Muscle layer of colon (tissue), 2 donors: ENCODE data around the gene CCDC92.

Experiments
- H3K27ac ChIP-seq: one replicate; pipeline ENCODE4 v1.7.0; 2013; ENCODE audit warnings: low read depth, mild to moderate bottlenecking, low read length, moderate library complexity
- H3K27me3 ChIP-seq, 2 donors: one replicate each; pipeline ENCODE4 v1.7.0; 2013; ENCODE audit warnings: low read length in 2 of 2, mild to moderate bottlenecking in 2 of 2; ENCODE audit not compliant: insufficient read depth in 2 of 2, control insufficient read depth in 1 of 2
- H3K36me3 ChIP-seq: one replicate; pipeline ENCODE4 v1.7.0; 2013; ENCODE audit warnings: mild to moderate bottlenecking, low read length; ENCODE audit not compliant: insufficient read depth
- H3K4me1 ChIP-seq: one replicate; pipeline ENCODE4 v1.7.0; 2013; ENCODE audit warnings: mild to moderate bottlenecking, low read length; ENCODE audit not compliant: insufficient read depth
- H3K4me3 ChIP-seq, 2 donors: one replicate each; pipeline ENCODE4 v1.7.0; 2013; ENCODE audit warnings: low read length in 2 of 2, low read depth in 1 of 2, mild to moderate bottlenecking in 1 of 2, moderate library complexity in 1 of 2
- H3K9ac ChIP-seq: one replicate; pipeline ENCODE4 v1.7.0; 2013; ENCODE audit warnings: low read length
- H3K9me3 ChIP-seq: one replicate; pipeline ENCODE4 v1.7.0; 2013; ENCODE audit warnings: mild to moderate bottlenecking, low read length
- donor health status: abdominal sarcoma.
- donor health status: Adenocarcinoma of cecum.

The CCDC92 gene

GRCh38 chr12:123965382-123965781 is 7.2 kb downstream of the CCDC92 start:
- H3K27me3 ChIP-seq: no peaks in the 10 kb centered on the region
- no peaks in the 10 kb centered on the region for H3K9me3 ChIP-seq
- H3K27ac ChIP-seq: no peak overlapping the region
- no peak overlapping the region for H3K9ac ChIP-seq
- H3K36me3 ChIP-seq: peaks cover 3% of the 10 kb centered on the region
- H3K4me1 ChIP-seq: peaks cover 10% of the 10 kb centered on the region
- no peak overlapping the region for H3K4me3 ChIP-seq

- Histone ChIP-seq H3K9ac (no peak overlapping the region), H3K4me1 (peaks cover 5% of the 10 kb centered on the region), H3K27me3 (no peaks in the 10 kb centered on the region), H3K36me3 (peaks cover 7% of the 10 kb centered on the region), H3K9me3 (no peaks in the 10 kb centered on the region), H3K27ac (no peak overlapping the region), H3K4me3 (no peak overlapping the region)
Measured at GRCh38 chr12:123963821-123964220, 8.8 kb downstream of the CCDC92 start.

GRCh38 chr12:123962513-123962912 is 10.1 kb downstream of the CCDC92 start:
- Histone ChIP-seq H3K9ac (no peak overlapping the region), H3K4me1 (peaks cover 3% of the 10 kb centered on the region), H3K27ac (no peak overlapping the region)

GRCh38 chr12:123961585-123962345 is 10.9 kb downstream of the CCDC92 start:
- Histone ChIP-seq H3K9ac (no peak overlapping the region), H3K4me3 (no peak overlapping the region), H3K27ac (no peak overlapping the region), H3K36me3 (peaks cover 7% of the 10 kb centered on the region), H3K4me1 (peaks cover 3% of the 10 kb centered on the region), H3K27me3 (no peaks in the 10 kb centered on the region), H3K9me3 (no peaks in the 10 kb centered on the region)

More at GRCh38 chr12:123962513-123962912, 10.1 kb downstream of the CCDC92 start:
- Histone ChIP-seq H3K27me3 (no peaks in the 10 kb centered on the region), H3K36me3 (peaks cover 7% of the 10 kb centered on the region), H3K9me3 (no peaks in the 10 kb centered on the region), H3K4me3 (no peak overlapping the region)

- Histone ChIP-seq H3K4me1 (peaks cover 3% of the 10 kb centered on the region), H3K9ac (no peak overlapping the region), H3K27me3 (no peaks in the 10 kb centered on the region)
Measured at GRCh38 chr12:123960856-123961255, 11.8 kb downstream of the CCDC92 start.

GRCh38 chr12:123960029-123960735 is 12.4 kb downstream of the CCDC92 start:
- H3K4me3 ChIP-seq: no peak overlapping the region
- no peak overlapping the region for H3K9ac ChIP-seq
- H3K27ac ChIP-seq: no peak overlapping the region
- no peaks in the 10 kb centered on the region for H3K27me3 ChIP-seq
- H3K9me3 ChIP-seq: no peaks in the 10 kb centered on the region
- peaks cover 3% of the 10 kb centered on the region for H3K4me1 ChIP-seq
- H3K36me3 ChIP-seq: peaks cover 7% of the 10 kb centered on the region

More at GRCh38 chr12:123960856-123961255, 11.8 kb downstream of the CCDC92 start:
- Histone ChIP-seq H3K9me3 (no peaks in the 10 kb centered on the region), H3K27ac (no peak overlapping the region), H3K36me3 (peaks cover 7% of the 10 kb centered on the region), H3K4me3 (no peak overlapping the region)

- Histone ChIP-seq H3K4me1 (peaks cover 3% of the 10 kb centered on the region), H3K4me3 (no peak overlapping the region), H3K9me3 (no peaks in the 10 kb centered on the region), H3K27ac (no peak overlapping the region), H3K27me3 (no peaks in the 10 kb centered on the region), H3K9ac (no peak overlapping the region), H3K36me3 (peaks cover 7% of the 10 kb centered on the region)
Measured at GRCh38 chr12:123958876-123959275, 13.8 kb downstream of the CCDC92 start.

- H3K4me1 ChIP-seq: peaks cover 3% of the 10 kb centered on the region
- H3K36me3 ChIP-seq: peaks cover 7% of the 10 kb centered on the region
- H3K9me3 ChIP-seq: no peaks in the 10 kb centered on the region
- H3K4me3 ChIP-seq: no peak overlapping the region
- H3K27me3 ChIP-seq: no peaks in the 10 kb centered on the region
- H3K27ac ChIP-seq: no peak overlapping the region
- no peak overlapping the region for H3K9ac ChIP-seq
Measured at GRCh38 chr12:123958462-123958861, 14.2 kb downstream of the CCDC92 start.

GRCh38 chr12:123957196-123957595 is 15.4 kb downstream of the CCDC92 start:
- H3K9me3 ChIP-seq: no peaks in the 10 kb centered on the region
- H3K27me3 ChIP-seq: no peaks in the 10 kb centered on the region
- H3K9ac ChIP-seq: no peak overlapping the region
- no peak overlapping the region for H3K27ac ChIP-seq
- peaks cover 7% of the 10 kb centered on the region for H3K36me3 ChIP-seq
- H3K4me3 ChIP-seq: no peak overlapping the region
- H3K4me1 ChIP-seq: peaks cover 6% of the 10 kb centered on the region

- no peaks in the 10 kb centered on the region for H3K27me3 ChIP-seq
- no peak overlapping the region for H3K9ac ChIP-seq
- H3K4me3 ChIP-seq: no peak overlapping the region
- peaks cover 11% of the 10 kb centered on the region for H3K4me1 ChIP-seq
- peaks cover 7% of the 10 kb centered on the region for H3K36me3 ChIP-seq
- no peak overlapping the region for H3K27ac ChIP-seq
- H3K9me3 ChIP-seq: no peaks in the 10 kb centered on the region
Measured at GRCh38 chr12:123956249-123956648, 16.4 kb downstream of the CCDC92 start.

- Histone ChIP-seq H3K4me3 (no peak overlapping the region), H3K4me1 (peaks cover 11% of the 10 kb centered on the region), H3K27me3 (no peaks in the 10 kb centered on the region), H3K36me3 (no peaks in the 10 kb centered on the region), H3K9me3 (no peaks in the 10 kb centered on the region), H3K9ac (no peak overlapping the region), H3K27ac (no peak overlapping the region)
Measured at GRCh38 chr12:123954647-123955350, 17.8 kb downstream of the CCDC92 start.
